ENCODE data around the gene SRPK2.
"Not testable (repeated sequence)": the region's sequence is repeated elsewhere in the genome, so short reads cannot be mapped to it uniquely, and the experiment has no call there.

The SRPK2 gene

GRCh38 chr7:105388356-105389087, at the start of gene SRPK2:
Gene SRPK2, minus strand, starts transcription at chr7:105388921.
- peak; percentile 80 for DNase-seq

DNA sequence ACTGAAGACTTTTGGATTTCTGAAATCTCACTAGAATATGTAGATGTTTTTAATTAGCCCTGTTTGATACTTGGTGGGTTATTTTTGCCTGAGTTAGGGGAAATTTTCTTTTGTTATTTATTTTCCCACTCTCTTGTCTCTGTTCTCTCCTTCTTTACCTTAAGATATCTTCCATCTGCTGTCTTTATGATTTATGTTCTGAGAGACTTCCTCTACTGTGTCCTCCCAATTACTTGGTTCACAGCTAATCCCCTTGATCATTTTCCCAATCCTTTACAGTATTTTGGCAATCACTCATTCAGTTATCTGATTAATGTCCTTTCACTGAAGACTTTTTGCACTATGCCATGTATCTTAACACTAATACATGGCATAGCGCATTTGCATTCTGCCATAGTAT, 49.5 kb upstream of the SRPK2 start:
- DNase-seq, result no peak

GRCh38 chr7:105437356-105437755, 48.6 kb upstream of the SRPK2 start:
- not testable (repeated sequence) for DNase-seq

DNA sequence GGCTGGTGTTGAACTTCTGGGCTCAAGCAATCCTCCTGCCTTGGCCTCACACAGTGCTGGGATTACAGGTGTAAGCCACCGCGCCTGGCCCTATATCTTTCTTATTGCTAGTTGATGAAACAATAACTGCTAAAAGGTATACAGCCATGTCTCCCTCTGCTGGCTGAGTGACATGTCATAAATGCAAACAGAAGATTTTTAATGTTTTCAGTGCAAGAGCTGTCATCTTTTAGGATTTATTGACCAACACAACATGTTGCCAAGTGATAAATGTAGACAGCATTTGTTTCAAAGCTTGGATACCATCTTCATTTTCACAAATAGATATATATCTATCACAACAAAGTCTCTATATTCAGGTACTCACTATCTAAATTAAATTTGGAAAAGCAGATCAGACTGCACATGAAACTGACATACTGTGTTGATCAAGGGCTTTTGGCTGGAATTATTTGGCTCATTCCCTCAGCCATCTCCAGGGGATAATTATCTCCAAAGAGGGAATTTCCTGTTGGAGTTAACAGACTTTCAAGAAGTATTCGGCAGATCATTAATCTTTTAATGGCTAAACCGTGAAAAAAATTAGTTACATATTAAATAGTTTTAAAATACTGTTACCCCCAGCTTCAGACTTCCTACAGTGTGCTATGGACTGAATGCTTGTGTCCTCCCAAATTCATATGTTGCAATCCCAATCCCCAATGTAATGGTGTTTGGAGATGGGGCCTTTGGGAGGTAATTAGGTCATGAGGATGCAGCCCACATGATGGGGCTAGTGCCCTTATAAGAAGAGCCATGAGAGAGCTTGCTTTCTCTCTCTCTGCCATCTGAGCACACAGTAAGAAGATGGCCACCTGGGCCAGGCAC, 41.3 kb upstream of the SRPK2 start:
- DNase-seq, result peak; percentile 39

DNA sequence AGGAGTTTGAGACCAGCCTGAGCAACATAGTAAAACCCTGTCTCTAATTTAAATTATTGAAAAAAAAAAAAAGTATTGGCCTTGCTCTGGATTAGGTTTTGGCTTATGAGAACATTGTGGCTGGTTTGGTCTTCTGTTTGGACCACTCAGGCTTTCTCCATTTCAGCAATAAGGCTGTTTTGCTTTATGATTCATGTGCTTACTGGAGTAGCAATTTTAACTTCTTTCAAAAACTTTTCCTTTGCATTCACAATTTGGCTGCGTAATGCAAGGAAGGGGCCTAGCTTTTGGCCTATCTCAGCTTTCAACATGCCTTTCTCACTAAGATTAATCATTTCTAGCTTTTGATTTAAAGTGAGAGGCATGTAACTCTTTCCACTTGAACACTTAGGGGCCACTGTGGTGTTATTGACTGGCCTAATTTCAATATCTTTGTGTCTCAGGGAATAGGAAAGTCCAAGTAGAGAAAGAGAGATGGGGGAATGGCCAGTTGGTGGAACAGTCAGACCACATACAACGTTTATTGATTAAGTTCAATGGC, 38.0 kb upstream of the SRPK2 start:
- no peak for DNase-seq

DNA sequence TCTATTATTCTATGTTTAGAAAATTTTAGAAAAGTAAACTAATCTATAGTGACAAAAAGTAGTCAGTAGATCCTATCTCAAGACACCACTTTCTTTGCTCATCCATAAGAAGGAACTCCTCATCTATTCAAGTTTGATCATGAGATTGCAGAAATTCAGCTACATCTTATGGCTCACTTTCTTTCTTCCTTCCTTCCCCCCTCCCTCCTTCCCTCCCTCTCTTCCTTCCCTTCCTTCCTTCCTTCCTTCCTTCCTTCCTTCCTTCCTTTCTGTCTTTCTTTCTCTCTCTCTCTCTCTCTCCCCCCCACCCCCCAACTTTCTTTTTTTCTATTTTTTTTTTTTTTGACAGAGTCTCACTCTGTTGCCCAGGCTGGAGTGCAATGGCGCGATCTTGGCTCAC, 35.3 kb upstream of the SRPK2 start:
- DNase-seq, result no peak

DNA sequence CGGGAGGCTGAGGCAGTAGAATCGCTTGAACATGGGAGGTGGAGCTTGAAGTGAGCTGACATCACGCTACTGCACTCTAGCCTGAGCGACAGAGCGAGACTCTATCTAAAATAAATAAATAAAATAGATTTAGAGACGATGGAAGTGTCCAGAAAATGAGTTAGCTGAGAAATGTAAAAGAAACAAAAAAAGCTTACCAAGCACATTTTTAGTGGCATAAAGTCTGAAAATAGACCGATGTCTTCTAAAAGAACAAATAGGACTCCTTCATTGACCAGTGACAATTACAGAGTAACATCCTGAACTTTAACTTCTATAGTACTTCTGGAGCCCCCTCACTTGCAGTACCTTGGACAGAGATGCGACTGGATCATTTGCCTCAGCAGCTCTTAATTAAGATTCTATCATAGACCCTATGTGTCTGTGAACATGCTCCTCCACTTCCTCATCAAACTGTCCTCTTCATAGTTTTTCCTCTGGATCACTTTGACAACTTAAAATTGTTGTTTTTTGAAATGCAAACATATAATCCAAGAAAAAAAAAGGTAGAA, 25.2 kb upstream of the SRPK2 start:
- no peak for DNase-seq

DNA sequence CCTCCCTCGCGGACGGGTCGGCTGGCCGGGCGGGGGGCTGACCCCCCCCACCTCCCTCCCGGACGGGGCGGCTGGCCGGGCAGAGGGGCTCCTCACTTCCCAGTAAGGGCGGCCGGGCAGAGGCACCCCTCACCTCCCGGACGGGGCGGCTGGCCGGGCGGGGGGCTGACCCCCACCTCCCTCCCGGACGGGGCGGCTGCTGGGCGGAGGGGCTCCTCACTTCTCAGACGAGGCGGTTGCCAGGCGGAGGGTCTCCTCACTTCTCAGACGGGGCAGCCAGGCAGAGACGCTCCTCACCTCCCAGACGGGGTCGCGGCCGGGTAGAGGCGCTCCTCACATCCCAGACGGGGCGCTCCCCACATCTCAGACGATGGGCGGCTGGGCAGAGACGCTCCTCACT, 22.1 kb upstream of the SRPK2 start:
- not testable (repeated sequence) for DNase-seq

DNA sequence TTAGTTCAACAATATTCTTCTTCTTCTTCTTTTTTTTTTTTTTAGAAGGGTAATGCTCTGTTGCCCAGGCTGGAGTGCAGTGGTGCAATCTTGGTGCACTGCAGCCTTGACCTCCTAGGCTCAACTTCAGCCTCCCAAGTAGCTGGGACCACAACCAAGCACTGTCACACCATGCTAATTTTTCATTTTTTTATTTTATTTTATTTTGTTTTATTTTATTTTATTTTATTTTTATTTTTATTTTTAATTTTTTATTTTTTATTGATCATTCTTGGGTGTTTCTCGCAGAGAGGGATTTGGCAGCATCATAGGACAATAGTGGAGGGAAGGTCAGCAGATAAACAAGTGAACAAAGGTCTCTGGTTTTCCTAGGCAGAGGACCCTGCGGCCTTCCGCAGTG, 21.1 kb upstream of the SRPK2 start:
- not testable (repeated sequence) for DNase-seq

GRCh38 chr7:105408791-105409410, 20.2 kb upstream of the SRPK2 start:
- DNase-seq, result no peak

DNA sequence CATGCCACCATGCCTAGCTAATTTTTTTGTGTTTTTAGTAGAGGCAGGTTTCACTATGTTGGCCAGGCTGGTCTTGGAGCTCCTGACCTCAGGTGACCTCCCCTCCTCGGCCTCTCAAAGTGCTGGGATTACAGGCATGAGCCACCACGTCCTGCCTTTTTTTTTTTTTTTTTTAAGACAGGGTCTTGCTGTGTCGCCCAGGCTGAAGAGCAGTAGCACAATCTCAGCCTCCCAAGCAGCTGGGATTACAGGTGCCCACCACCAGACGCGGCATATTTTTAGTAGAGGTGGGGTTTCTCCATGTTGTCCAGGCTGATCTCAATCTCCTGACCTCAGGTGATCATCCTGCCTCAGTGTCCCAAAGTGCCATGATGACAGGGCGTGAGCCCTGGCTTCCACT, 14.4 kb upstream of the SRPK2 start:
- DNase-seq, result no peak

DNA sequence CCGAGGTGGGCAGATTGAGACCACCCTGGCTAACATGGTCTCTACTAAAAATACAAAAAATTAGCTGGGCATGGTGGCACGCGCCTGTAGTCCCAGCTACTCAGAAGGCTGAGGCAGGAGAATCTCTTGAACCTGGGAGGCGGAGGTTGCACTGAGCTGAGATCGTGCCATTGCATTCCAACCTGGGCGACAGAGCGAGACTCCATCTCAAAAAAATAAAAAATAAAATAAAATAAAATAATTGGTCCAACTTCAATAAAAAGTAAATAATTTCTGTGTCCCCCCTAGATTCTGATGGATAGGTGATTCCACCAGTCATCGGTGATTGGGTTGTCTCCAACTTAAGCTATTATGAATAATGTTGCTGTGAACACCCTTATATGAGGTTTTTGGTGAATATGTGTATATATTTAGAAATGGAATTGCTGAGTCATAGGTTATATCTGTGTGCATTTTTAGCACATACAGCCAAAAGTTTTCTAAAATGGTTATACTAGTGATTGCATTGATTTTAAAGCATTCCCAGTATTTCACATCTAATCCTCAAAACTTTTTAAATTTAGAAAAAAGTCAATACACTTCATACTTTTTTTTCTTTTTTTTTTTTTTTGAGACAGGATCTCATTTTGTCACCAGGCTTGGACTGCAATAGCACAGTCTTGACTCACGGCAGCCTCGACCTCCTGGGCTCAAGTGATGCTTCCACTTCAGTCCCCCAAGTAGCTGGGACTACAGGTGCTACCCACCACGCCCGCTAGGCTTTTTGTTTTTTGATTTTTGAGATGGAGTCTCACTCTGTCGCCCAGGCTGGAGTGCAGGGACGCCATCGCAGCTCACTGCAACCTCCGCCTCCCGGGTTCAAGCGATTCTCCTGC, 13.7 kb upstream of the SRPK2 start:
- DNase-seq, result no peak

- DNase-seq, result no peak
Measured at GRCh38 chr7:105399043-105399725, 10.5 kb upstream of the SRPK2 start.

- no peak for DNase-seq
Measured at GRCh38 chr7:105396566-105396965, 7.8 kb upstream of the SRPK2 start.

DNA sequence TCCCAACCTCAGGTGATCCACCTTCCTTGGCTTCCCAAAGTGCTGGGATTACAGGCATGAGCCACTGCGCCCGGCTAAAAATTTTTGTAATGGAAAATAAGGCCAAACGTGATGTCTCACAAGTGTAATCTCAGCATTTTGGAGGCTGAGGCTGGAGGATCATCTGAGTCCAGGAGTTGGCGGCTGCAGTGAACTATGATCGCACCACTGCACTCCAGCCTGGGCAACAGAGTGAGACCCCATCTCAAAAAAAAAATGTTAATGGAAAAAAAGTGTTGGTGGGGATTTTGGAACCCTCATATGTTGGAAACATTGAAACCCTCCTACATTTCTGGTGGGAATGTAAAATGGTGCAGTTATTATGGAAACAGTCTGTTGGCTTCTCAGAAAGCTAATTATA, 2.7 kb upstream of the SRPK2 start:
- DNase-seq, result no peak

GRCh38 chr7:105389889-105390288, 1.2 kb upstream of the SRPK2 start:
- no peak for DNase-seq

DNA sequence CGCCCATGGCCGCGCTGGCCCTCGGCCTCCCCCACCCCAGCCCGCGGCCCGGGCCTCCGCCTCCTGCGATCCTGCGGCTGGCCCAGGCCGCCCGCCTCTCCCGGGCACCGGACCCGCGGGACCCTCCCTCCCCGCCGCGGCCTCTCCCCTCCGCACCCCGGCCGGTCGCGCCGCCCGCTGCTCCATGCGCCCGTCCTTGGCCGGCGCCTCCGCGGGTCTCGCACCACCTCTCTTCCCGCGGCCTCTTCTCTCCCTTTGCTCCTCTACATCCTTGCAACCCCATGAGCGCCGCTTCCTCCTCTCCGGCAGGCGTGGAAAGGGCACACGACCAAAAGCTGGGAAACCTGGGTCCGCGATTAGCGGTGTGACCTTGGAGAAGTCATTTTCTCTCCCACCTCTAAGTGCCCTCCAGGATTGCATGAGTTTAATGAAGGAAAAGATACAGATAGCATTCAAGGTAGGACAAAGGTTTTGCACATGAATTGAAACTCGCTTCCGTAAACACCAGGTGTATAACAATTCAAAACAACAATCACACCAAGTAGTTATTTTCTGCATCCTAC, 448 bp upstream of the SRPK2 start:
- DNase-seq, result no peak

- peak; percentile 47 for DNase-seq
Measured at GRCh38 chr7:105387508-105388355, 989 bp downstream of the SRPK2 start.

GRCh38 chr7:105377903-105378302, 10.8 kb downstream of the SRPK2 start:
- DNase-seq, result no peak

DNA sequence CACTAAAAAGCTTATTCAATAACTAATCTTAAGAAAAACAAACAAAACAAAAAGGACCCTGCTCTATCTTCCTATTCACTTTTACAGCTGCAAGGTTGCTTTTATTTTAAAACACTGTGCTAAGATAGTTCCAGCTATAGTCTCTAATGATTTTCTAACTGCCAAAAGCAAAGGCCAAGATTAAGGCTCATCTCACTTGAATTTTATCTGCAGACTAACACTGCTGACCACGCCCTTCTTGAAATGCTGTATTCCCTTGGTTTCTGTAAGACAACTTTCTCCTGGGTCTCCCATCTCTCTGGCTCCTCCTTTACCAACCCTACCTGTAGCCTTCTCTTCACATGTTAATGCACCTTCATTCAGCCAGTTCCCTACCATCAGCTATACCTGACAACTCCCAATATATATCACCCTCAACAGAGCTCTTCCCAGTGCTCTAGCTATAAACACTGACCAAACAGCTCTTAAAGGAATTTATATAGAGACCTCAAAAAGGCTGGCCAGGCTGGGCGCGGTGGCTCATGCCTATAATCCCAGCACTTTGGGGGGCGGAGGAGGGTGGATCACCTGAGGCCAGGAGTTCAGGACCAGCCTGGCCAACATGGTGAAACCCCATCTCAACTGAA, 11.7 kb downstream of the SRPK2 start:
- DNase-seq, result no peak
